Endometrial microvascular endothelial cells (primary cell): ENCODE results near the gene CPLANE2. TPM values are rescaled to one million over a fixed set of nuclear protein-coding genes. Genes with fewer than 3 reads are reported as not detected.
"Not testable (repeated sequence)": the region's sequence is repeated elsewhere in the genome, so short reads cannot be mapped to it uniquely, and the experiment has no call there.

ENCODE experiments used
- in situ Hi-C: cut with HindIII; loops from 2 replicates; pipeline ENCODE4 v1.10.0; 2017; ENCODE audit warnings: low sequenced_read_pairs, low pct_unique_long_range_greater_than_20kb; ENCODE audit errors: inconsistent ontology term
- total RNA-seq: library from RNA; depleted of rRNA; stranded (reverse); fragments of >200 nt; gene quantifications from one replicate; pipeline ENCODE4 v1.2.3, GENCODE V29; 2015; ENCODE audit errors: inconsistent ontology term

Gene CPLANE2, protein sequence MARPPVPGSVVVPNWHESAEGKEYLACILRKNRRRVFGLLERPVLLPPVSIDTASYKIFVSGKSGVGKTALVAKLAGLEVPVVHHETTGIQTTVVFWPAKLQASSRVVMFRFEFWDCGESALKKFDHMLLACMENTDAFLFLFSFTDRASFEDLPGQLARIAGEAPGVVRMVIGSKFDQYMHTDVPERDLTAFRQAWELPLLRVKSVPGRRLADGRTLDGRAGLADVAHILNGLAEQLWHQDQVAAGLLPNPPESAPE
- 2.7 TPM for total RNA-seq

- in situ Hi-C loops = loop anchor here (25.0 kb wide), 1 partner anchor 126 kb away; the partner anchor contains the start of genes FBXO42 and SZRD1
Observed at GRCh38 chr1:16236511-16237342, at the start of gene CPLANE2. CPLANE2 (minus strand) TSS chr1:16237183; CDS start chr1:16236742, 441 bp downstream.

DNA sequence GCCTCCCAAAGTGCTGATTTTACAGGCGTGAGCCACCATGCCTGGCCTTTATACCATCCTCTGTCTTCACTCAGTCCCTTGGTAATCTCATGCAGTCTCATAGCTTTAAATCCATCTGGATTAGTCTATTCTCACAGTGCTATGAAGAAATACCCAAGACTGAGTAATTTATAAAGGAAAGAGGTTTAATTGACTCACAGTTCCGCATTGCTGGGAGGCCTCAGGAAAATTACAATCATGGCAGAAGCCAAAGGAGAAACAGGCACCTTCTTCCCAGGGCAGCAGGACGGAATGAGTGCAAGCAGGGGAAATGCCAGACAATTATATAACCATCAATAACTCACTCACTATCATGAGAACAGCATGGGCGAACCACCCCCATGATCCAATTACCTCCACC, 49.1 kb upstream of the CPLANE2 start:
- in situ Hi-C loops = no loop called here

GRCh38 chr1:16281765-16282164, 44.8 kb upstream of the CPLANE2 start:
- in situ Hi-C loops = no loop called here

DNA sequence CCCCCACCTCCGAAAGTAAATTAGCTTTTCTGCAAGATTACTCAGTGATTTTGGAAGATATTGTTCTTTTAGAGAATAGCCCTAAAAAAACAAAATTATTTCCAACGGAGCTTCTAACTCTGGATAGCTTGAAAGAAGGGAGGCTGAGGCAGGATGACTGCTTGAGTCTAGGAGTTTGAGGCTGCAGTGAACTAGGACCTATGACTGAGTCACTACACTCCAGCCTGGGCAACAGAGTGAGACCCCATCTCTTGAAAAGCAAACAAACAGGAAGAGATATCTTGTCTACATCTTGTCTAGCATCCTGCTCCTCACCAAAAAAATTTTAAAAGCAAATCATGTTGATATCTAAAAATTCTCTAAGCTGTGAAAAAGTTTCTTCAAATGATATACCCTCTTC, 42.2 kb upstream of the CPLANE2 start:
- in situ Hi-C loops = no loop called here

- in situ Hi-C loops = no loop called here
Observed at GRCh38 chr1:16276302-16277030, 39.5 kb upstream of the CPLANE2 start.

GRCh38 chr1:16275591-16275990, 38.6 kb upstream of the CPLANE2 start:
- in situ Hi-C loops = no loop called here

GRCh38 chr1:16267690-16268180, 30.8 kb upstream of the CPLANE2 start:
- in situ Hi-C loops = no loop called here

DNA sequence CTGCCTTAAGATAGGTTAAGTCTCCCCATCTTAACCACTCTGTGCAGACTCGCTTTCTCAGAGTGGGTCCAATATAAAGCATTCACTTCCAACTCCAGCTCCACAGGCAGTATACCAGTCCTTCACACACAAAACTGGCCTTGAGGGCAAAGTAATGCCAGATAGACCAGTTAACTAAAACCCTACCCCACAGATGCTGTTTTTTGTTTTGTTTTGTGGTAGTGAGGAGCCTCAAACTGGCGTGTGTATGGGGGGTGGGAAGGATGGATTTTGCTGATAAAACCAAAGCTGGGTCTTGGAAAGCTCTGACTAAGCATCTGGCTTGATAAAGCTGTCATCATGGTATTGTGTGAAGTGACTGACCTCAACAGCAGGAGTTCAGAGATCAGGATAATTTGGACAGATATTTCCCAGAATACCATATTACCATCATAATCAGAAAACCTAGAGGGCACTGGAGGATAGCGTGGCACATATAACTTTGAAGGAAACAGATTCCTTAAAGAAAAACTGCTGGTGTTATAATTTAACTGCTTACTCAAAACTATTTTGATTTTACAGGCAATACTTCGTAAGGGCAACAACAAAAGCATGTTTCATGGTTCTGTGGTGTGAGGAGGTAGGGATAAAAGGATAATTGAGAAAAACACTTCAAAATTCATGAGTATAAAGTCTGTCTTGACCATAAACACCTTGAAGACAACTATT, 29.6 kb upstream of the CPLANE2 start:
- in situ Hi-C loops = no loop called here

GRCh38 chr1:16262067-16262466, 25.1 kb upstream of the CPLANE2 start:
- in situ Hi-C loops = no loop called here

GRCh38 chr1:16260814-16261213, 23.8 kb upstream of the CPLANE2 start:
- in situ Hi-C loops = no loop called here

DNA sequence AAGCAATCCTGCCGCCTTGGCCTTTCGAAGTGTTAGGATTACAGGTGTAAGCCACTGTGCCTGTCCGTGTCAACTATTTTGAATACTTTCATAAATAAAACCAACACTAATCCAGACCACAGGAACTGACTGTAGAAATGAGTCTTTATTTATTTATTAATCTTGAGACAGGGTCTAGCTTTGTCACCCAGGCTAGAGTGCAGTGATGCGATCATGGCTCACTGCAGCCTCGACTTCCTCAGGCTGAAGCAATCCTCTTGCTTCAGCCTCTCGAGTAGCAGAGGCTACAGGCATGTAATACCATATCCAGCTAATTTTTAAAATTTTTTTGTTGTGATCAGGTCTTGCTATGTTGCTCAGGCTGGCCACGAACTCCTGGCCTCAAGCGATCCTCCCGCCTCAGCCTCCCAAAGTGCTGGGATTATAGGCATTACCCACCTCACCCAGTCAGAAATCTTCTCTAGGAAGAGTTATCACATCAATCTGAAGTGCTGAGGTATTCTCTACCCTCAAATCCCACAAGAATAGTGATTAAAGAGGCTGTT, 21.7 kb upstream of the CPLANE2 start:
- in situ Hi-C loops = no loop called here

DNA sequence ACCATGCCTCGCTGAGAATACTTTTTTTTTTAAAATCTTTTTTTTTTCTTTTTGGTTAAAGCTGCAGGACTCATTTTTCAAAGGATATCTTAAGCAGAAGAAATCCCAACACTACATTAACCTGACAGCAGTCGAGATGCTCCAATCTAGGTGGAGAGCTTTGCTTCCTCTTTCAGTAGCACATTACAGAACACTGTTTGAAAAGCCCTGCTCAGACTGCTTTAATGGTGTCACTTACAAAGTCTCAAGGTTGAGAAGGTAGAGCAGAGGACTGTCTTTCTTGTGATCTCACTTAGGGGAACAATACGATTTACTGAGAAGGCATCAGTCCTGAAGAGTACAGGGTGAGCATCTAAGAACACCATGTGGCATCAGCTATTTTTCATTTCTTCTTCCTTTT, 21.0 kb upstream of the CPLANE2 start:
- in situ Hi-C loops = no loop called here

GRCh38 chr1:16257556-16257955, 20.6 kb upstream of the CPLANE2 start:
- in situ Hi-C loops = not testable (repeated sequence)

DNA sequence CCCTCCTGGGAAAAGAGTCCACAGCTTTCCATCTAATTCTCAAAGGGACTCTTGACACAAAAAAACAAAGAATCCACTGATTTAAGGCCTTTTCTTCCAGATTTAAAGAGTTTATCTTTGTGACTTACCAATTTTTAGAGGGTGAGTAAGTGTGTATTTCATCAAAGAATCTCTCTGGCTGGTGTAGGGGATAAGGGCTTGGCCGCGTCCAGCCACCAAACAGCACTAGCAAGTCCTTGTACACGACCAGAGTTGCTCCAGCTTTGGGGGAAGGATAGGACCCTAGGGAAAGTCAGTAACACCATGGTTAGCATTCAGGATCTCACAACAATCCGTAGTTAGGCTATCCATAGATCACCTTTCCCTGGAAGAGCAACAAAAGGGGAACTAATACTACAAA, 19.5 kb upstream of the CPLANE2 start:
- in situ Hi-C loops = no loop called here

DNA sequence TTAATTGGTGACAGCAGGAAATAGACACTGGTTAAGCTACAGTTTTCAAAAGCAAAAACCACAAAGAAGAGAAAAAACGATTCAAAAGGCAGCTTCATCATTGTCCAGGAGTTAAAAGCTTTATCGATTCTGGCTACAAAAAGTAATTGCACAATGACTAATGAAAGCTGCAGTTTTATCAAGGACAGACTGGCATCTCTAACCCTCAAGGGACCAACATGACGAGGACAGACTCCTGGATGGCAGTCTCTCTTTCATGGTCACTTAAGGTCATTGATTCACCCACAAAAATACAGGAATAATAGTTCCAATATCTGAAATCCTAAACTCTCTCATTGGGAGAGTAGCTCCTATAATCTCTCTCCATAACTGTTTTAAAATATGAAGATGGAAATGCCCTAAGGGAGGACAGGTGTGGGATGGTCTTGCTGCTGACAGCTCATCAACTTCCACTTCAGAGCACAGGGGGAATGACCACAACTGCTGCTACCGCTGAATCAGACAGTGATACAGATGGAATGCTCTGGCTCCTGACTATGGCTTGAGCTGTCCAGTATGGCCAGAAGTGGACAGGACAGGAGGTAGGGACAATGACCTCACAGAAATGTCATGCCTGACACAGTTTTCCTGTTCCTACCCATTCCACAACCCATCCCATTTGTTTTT, 17.4 kb upstream of the CPLANE2 start:
- in situ Hi-C loops = no loop called here

GRCh38 chr1:16253332-16253922, 16.4 kb upstream of the CPLANE2 start:
- in situ Hi-C loops = no loop called here

DNA sequence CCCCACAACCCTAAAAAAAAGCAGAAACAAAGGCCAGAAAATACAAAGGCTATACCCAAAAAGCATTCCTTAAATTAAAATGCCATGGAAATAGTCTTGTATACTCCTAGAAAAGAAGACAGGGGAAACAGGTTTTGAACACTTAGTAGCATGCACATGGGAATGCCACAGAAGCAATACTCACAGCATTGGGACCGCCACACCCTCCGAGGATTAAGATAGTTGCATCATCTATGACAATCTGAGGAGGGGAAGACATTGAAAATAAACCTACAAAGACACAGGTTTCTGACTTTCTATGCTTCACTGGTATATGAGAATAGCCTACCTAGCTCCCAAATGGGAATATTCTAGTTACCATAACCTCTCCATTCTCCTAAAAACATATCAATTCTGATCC, 15.9 kb upstream of the CPLANE2 start:
- in situ Hi-C loops = no loop called here

- in situ Hi-C loops = no loop called here
Observed at GRCh38 chr1:16251381-16251780, 14.4 kb upstream of the CPLANE2 start.
